GM12878 (cell line): ENCODE data around the gene UNC45B. TPM values are rescaled to one million over a fixed set of nuclear protein-coding genes. Genes with fewer than 3 reads are reported as not detected.

Experiments
- ATAC-seq: fragments of 200-7000 bp; cut with Tn5 transposase; 3 replicates; pipeline ENCODE4 v1.9.1; 2020; ENCODE audit warnings: mild to moderate bottlenecking, moderate library complexity
- BruUV-seq: library from RNA; stranded (reverse); fragments of 400-500 nt; replicated peaks from 2 replicates; lab custom pipeline; 2021; lab: Mats Ljungman, UMichigan
- CTCF ChIA-PET: fragments of 300-600 bp; sonication (Branson Sonifier 250); formaldehyde crosslinking; extraction: SDS; loops from one replicate; lab custom pipeline; 2021; ENCODE audit warnings: inconsistent platforms; lab: Yijun Ruan, JAX
- POLR2A ChIA-PET: fragments of 350-600 bp; formaldehyde crosslinking; extraction: SDS; loops from one replicate; lab custom pipeline; 2021; ENCODE audit warnings: inconsistent platforms; lab: Charles Lee
- RAD21 ChIA-PET: fragments of 300-600 bp; sonication (Branson Sonifier 250); formaldehyde crosslinking; loops from one replicate; lab custom pipeline; 2023; ENCODE audit warnings: antibody characterized with exemption; ENCODE audit not compliant: unreplicated experiment; lab: Charles Lee
- SMC1A ChIA-PET: fragments of 300-600 bp; sonication (Branson Sonifier 250); formaldehyde crosslinking; loops from one replicate; lab custom pipeline; 2023; ENCODE audit not compliant: unreplicated experiment, uncharacterized antibody; lab: Charles Lee
- DNase-seq: peaks from one replicate; pipeline ENCODE4 v3.0.0-alpha.2; 2011; ENCODE audit warnings: low read depth, low spot score
- FAIRE-seq: peaks from 3 replicates; lab custom pipeline; 2011; peaks lifted over from hg19 to GRCh38; lab: Jason Lieb, UNC
- H2AFZ ChIP-seq: 2 replicates; pipeline ENCODE4 v1.6.0; 2011; ENCODE audit warnings: low read depth, low read length, control low read depth; ENCODE audit not compliant: control insufficient read depth
- H3K27ac ChIP-seq: 2 replicates; pipeline ENCODE4 v1.5.1; 2011; ENCODE audit warnings: control low read depth; ENCODE audit not compliant: control insufficient read depth, insufficient read depth
- H3K27me3 ChIP-seq, 2 experiments: replicated peaks in 1 of 2; 2 replicates each; pipeline versions ENCODE4 v1.6.0 to v1.6.1; 2011; ENCODE audit warnings: low read length in 1 of 2; ENCODE audit not compliant: control insufficient read depth in 2 of 2, insufficient read depth in 2 of 2
- H3K36me3 ChIP-seq, 2 experiments: 2 replicates each; pipeline ENCODE4 v1.5.1; 2011; ENCODE audit warnings: low read length in 1 of 2; ENCODE audit not compliant: control insufficient read depth in 2 of 2, insufficient read depth in 2 of 2
- H3K4me1 ChIP-seq: 2 replicates; pipeline ENCODE4 v1.6.1; 2011; ENCODE audit warnings: mild to moderate bottlenecking, low read length, moderate library complexity, mixed read lengths; ENCODE audit not compliant: control insufficient read depth, insufficient read depth
- H3K4me2 ChIP-seq: 2 replicates; pipeline ENCODE4 v1.6.0; 2011; ENCODE audit warnings: control low read depth; ENCODE audit not compliant: control insufficient read depth, insufficient read depth
- H3K4me3 ChIP-seq: fragments of 200-600 bp; sonication (generic); 2 replicates; pipeline ENCODE4 v1.5.1; 2016
- H3K79me2 ChIP-seq: 2 replicates; pipeline ENCODE4 v1.6.0; 2011; ENCODE audit warnings: low read length; ENCODE audit not compliant: control insufficient read depth, insufficient read depth
- H3K9ac ChIP-seq: 2 replicates; pipeline ENCODE4 v1.8.0; 2011; ENCODE audit warnings: low read length, control low read depth, mixed read lengths; ENCODE audit not compliant: control insufficient read depth, insufficient read depth
- H3K9me3 ChIP-seq: replicated peaks from 3 replicates; pipeline ENCODE4 v1.5.1; 2011; ENCODE audit warnings: mild to moderate bottlenecking, low read length; ENCODE audit not compliant: control insufficient read depth, insufficient read depth
- H4K20me1 ChIP-seq: 2 replicates; pipeline ENCODE4 v1.6.0; 2011; ENCODE audit not compliant: control insufficient read depth, insufficient read depth
- HDAC6 ChIP-seq: fragments of 200-600 bp; sonication (generic); IDR thresholded peaks from one replicate; pipeline ENCODE4 v1.8.0; 2017; ENCODE audit warnings: antibody characterized with exemption; ENCODE audit not compliant: unreplicated experiment
- KAT2A ChIP-seq: conservative IDR thresholded peaks from 2 replicates; pipeline ENCODE4 v1.6.1; 2011; ENCODE audit warnings: low read depth, low read length; ENCODE audit not compliant: control insufficient read depth
- MYC ChIP-seq: IDR thresholded peaks from 2 replicates; pipeline ENCODE4 v1.6.1; 2011; ENCODE audit warnings: mild to moderate bottlenecking, low read length, moderate library complexity, inconsistent platforms; ENCODE audit not compliant: insufficient read depth, insufficient replicate concordance, insufficient read length, severe bottlenecking
- NR2C2 ChIP-seq: IDR thresholded peaks from 2 replicates; pipeline ENCODE4 v1.6.1; 2011; ENCODE audit warnings: borderline replicate concordance, low read depth; ENCODE audit not compliant: control insufficient read depth, insufficient read length
- SMAD1 ChIP-seq: fragments of 450-650 bp; IDR thresholded peaks from 2 replicates; pipeline ENCODE4 v1.6.1; 2018; ENCODE audit warnings: mild to moderate bottlenecking, low read depth; ENCODE audit not compliant: partially characterized antibody
- TCF7 ChIP-seq: IDR thresholded peaks from 2 replicates; pipeline ENCODE4 v1.6.1; 2014; ENCODE audit warnings: antibody characterized with exemption, borderline replicate concordance
- YBX1 ChIP-seq: fragments of 450-650 bp; IDR thresholded peaks from 2 replicates; pipeline ENCODE4 v1.6.1; 2016; ENCODE audit warnings: antibody characterized with exemption
- ZNF687 ChIP-seq: fragments of 450-650 bp; IDR thresholded peaks from 2 replicates; pipeline ENCODE4 v1.6.1; 2017; ENCODE audit warnings: mild to moderate bottlenecking, moderate library complexity
- WGBS: methylation state at CpG from one replicate; pipeline ENCODE4 v1.1.6; 2016; ENCODE audit warnings: low lambda C conversion rate; ENCODE audit not compliant: insufficient replicate concordance, insufficient coverage; ENCODE audit errors: missing lambda C conversion rate; 5-methylcytosine and 5-hydroxymethylcytosine counted together
- in situ Hi-C: fragments of 300-500 bp; cut with MboI; formaldehyde crosslinking; loops from 9 replicates; pipeline ENCODE4 v1.14.3; 2018; ENCODE audit warnings: mixed read lengths
- intact Hi-C: fragments of 100-400 bp; cut with micrococcal nuclease; formaldehyde crosslinking; loops from one replicate; pipeline ENCODE4 v1.14.2; 2022; ENCODE audit not compliant: unreplicated experiment
- polyA plus RNA-seq, 11 experiments: library from polyadenylated mRNA; depleted of rRNA in 4 of 11; unstranded in 6 of 11; stranded (reverse) in 5 of 11; fragments of >200 nt; fragmentation: Nextera tagmentation in 4 of 11; fragmentation: Illumina TruSeq in 1 of 11; extraction: Ambion mirVana in 4 of 11; extraction: Trizol in 1 of 11; gene quantifications; 1 replicate in 1 of 11; 2 replicates in 10 of 11; pipeline versions ENCODE4 v1.2.1 to v1.2.3, GENCODE V29; 2011 to 2016; ENCODE audit warnings: inconsistent platforms in 2 of 11, missing spikeins in 2 of 11, low read depth in 1 of 11
- total RNA-seq, 4 experiments: library from RNA; depleted of rRNA in 3 of 4; stranded (reverse); fragments of >200 nt in 3 of 4; fragmentation: Illumina TruSeq in 1 of 4; extraction: Trizol in 1 of 4; gene quantifications; 2 replicates each; pipeline versions ENCODE4 v1.2.1 to v1.2.3, GENCODE V29; 2013 to 2021

Gene UNC45B
- total and polyA plus RNA-seq, 10 of the 15 experiments (the other 5 are each of a cell fraction or from before 2014, with no cell fraction given) = 0.03 TPM; not detected in 9

- TF ChIP-seq ZNF687 (no peak), KAT2A (no peak), NR2C2 (no peak)
Observed at GRCh38 chr17:35166526-35166925, 18.9 kb downstream of the UNC45B start (continued).

GRCh38 chr17:35167046-35167445 lies 19.4 kb downstream of the UNC45B start:
- Histone ChIP-seq H3K36me3 (no peaks in the 10 kb centered on the region), H3K27me3 (peaks cover 1 to 5% of the 10 kb centered on the region in 2 experiments; a peak in 3 of 4 replicates), H3K27ac (no peak overlapping the region), H2AFZ (no peak overlapping the region), H3K4me1 (no peaks in the 10 kb centered on the region), H4K20me1 (no peaks in the 10 kb centered on the region), H3K9me3 (no peaks in the 10 kb centered on the region), H3K4me2 (no peak overlapping the region), H3K79me2 (no peaks in the 10 kb centered on the region), H3K9ac (no peak overlapping the region), H3K4me3 (no peak overlapping the region)
- WGBS = 50% methylated on average over 3 of the region's 3 CpGs
- ChIA-PET CTCF (no interaction called here), POLR2A (no interaction called here), RAD21 (no interaction called here), SMC1A (no interaction called here)
- no TSS peak for BruUV-seq
- in situ Hi-C loops = loop anchor here (5.0 to 10.0 kb wide), 2 partner anchors 370 to 578 kb away; partner anchors contain the start of gene SLFN12L
- DNase-seq (no peak), FAIRE-seq (no peak), ATAC-seq (no peak)
- no peak for TF ChIP-seq SMAD1
- no peak for TF ChIP-seq TCF7
- TF ChIP-seq MYC = no peak
- no peak for TF ChIP-seq YBX1
- TF ChIP-seq HDAC6 = no peak
- intact Hi-C loops = no loop called here
